EL (cell line): Measurements from ENCODE around the gene CHST15.

Source experiments
- DNase-seq: peaks from one replicate; pipeline ENCODE4 v3.0.0-alpha.2; 2016

CHST15 gene

GRCh38 chr10:124025152-124025551 lies 68.2 kb downstream of the CHST15 start:
- DNase-seq: no peak

- DNase-seq: no peak
These were observed 71.3 kb downstream of the CHST15 start for GRCh38 chr10:124022066-124022465.

DNA sequence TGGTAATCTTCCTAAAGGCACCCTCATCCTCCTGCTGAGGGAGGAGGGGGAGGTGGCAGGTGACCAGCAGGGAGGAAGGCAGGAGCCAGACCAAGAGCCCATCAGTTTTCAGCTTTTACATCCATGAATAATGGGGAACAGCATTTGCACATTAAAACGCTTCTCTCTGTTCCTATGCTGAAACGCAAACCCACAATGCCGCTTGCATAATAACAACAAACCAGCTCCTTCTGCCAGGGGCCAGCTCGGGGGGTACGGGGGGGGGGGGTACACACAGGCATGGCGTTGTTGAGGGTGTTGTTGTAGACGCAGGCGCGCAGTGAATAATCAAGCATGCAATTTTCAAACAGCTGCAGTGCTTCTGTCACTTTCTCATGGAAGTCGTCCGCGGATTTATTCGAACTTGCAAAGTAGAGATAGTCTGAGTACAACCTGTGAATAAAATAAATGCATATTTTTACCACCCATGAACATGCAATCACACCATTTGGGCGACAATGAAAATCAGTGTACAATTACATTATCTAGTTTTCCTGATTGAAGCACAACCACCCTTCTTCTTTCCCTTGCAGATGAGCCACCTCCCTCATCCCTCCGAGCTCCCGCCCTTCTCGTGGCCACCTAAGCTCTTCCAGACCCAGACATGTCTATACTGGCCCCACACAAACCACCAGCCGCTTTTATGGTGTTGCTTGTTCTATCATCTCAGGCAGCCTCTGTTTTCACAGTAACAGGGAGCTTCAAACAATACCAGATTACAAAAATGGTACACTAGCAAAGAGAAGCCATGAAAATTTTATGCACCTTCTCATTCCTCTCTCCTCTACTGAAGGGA lies 72.2 kb downstream of the CHST15 start:
- no peak for DNase-seq

DNA sequence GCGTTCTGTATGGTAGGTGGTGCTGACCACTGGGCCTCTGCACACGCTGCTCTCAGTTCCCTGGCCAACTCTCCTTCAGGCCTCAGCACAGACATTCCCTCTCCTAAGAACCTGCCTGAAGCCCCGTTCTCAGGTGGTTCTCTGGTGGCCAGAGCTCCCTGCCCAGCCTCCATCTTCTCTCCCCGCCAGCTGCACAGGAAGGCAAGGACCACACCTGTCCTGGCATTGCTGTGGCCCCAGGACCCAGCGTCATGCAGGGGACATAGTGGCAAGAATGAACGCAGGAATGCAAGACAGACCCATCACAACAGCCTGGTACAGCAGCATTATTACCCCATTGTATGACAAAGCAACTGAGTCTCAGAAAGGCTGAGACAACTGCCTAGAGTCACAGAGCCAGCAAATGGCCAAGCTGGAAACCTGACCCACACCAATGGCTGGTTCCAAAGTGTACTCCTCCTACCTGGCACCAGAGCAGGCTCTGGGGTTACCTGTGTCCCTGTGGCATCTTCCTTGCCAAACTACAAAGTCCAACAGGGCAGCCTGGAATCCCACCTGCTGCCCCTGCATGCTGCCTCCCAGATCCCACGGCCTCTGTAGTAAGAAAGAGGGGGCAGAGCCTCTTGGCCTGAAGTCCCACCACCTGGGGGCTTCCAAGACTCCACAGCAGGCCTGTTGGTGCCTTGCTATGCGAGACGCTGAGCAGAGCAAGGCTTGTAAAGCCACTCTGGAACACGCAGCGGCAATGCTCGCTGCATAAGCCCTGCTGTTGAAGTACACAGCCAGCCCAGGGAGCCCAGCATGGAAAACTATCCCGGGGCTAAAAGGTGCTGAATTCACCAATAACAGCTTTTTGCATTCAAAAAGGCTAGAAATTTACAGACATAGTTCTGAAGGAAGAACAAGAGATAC lies 73.3 kb downstream of the CHST15 start:
- no peak for DNase-seq

- no peak for DNase-seq
These were observed 74.4 kb downstream of the CHST15 start for GRCh38 chr10:124018886-124019525.

- no peak for DNase-seq
These were observed 75.7 kb downstream of the CHST15 start for GRCh38 chr10:124017729-124018128.

GRCh38 chr10:124016804-124017375 lies 76.5 kb downstream of the CHST15 start:
- DNase-seq: no peak

DNA sequence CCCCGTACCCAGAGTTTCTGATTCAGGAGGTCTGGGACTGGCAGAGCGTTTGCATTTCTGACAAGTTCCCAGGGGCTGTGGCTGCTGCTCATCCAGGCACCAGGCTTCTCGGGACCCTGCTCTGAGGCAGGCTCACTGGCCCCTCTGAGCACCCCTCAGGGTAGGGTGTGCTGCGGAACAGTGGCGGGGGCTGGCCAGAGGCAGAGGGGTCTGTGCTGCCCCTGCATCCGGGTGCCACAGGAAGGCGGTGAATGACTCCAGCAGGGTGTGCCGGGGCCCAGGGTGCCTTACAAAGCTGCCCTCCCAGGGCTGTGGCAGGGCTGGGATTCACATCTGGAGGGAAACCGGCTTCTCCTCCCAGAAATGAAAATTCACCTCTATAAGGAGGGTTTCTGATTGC lies 77.4 kb downstream of the CHST15 start:
- no peak for DNase-seq

DNA sequence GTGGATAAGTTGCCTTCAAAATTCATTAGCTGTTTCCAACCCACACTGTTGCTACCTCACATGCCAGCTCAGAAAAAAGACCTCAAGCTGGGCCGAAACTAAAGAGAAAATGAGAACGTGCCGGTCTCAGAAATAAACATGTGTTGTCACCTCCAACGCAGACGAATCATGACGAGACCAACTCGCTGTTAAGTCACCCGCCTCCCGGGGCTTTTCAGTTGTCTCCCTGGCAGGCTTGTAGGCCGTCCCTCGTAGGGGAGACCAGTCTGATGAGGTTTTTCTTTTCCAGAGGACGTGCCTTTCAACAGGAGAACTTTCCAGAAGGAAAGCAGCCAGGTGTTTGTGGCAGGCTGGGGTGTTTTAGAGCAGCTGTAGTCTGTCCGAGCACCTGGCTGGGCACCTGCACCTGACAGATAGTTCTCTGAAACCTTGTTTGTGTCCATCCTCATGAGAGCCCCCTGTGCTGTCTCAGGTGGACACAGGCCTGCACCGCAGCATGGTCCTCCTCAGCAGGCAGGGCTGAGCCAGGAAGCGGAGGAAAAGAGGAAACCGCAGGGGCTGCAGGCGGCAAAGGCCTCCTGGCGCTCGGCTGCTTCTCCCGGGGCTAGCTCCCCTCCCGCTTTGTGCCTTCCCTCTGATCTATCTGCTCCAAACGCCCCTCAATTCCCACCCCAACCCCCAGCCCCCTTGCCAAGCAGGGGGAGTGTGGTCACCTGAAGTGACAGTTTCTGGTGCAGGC lies 78.8 kb downstream of the CHST15 start:
- DNase-seq: no peak

GRCh38 chr10:124013916-124014315 lies 79.5 kb downstream of the CHST15 start:
- DNase-seq: no peak

- no peak for DNase-seq
These were observed 80.4 kb downstream of the CHST15 start for GRCh38 chr10:124012991-124013390.

GRCh38 chr10:124012583-124012982 lies 80.8 kb downstream of the CHST15 start:
- no peak for DNase-seq

- DNase-seq: no peak
These were observed 81.3 kb downstream of the CHST15 start for GRCh38 chr10:124012066-124012465.

- no peak for DNase-seq
These were observed 81.9 kb downstream of the CHST15 start for GRCh38 chr10:124011464-124011863.

DNA sequence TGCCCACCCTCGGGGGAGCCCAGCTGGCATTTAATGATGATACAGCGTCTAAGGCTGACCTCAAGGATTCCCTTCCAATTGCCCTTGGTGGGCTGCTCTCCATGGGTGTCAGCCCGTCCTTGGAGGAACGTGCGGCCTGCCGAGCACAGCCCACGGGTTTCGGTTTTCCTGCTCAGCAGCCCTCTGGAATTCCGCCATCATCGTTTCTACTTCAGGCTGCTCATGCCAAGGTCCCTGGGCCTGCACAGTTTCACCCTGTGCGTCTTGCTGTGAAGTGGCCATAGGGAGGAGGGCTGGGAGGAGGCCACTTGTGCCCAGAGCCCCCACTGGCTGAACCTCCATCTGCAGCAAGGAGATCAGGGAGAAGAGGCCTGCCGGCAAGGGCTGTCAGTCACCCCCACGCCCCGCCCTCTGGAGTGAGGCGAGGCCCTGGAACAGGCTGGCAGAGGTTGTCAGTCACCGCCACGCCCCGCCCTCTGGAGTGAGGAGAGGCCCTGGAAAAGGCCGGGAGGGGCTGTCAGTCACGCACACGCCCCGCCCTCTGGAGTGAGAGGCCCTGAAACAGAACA lies 82.8 kb downstream of the CHST15 start:
- DNase-seq: no peak

DNA sequence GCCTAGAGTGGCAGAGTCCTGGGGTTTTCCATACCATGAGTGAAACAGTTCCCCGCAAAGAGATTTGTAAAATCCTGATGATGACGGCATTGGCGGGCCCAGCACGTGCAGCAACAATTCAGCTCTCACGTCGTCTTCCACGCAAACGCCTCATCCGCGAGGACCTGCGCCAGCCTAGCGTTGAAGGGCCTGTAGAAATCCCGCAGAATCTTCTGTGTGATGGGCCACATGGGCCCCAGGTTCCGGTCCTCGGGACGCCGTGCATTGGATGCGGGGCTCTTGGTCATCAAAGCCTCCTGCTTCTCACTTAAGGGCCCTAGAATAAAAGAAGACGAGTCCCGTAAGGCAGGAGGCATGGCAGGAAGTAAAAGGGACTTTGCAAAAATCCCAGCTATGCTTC lies 83.4 kb downstream of the CHST15 start:
- DNase-seq: no peak

GRCh38 chr10:124009231-124010015 lies 84.0 kb downstream of the CHST15 start:
- DNase-seq: no peak

GRCh38 chr10:124008681-124009080 lies 84.7 kb downstream of the CHST15 start:
- no peak for DNase-seq

GRCh38 chr10:124008187-124008586 lies 85.2 kb downstream of the CHST15 start:
- DNase-seq: no peak

DNA sequence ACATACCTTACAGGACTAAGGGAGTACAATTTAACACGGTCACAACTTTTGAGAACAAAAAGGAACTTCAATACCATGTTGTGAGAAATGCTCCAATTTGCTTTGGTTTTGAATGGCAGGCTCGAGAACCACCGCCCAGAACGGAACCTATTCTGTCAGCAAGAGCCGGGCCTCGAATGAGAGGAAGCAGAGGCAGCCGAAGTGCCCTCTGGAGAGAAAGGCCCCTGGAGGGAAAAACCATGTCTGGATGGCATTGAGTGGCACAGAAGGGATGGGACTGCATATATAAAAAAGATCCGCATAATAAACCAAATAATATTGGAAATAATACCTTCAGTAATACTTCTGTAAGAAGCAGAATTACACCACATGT lies 85.6 kb downstream of the CHST15 start:
- DNase-seq: no peak

DNA sequence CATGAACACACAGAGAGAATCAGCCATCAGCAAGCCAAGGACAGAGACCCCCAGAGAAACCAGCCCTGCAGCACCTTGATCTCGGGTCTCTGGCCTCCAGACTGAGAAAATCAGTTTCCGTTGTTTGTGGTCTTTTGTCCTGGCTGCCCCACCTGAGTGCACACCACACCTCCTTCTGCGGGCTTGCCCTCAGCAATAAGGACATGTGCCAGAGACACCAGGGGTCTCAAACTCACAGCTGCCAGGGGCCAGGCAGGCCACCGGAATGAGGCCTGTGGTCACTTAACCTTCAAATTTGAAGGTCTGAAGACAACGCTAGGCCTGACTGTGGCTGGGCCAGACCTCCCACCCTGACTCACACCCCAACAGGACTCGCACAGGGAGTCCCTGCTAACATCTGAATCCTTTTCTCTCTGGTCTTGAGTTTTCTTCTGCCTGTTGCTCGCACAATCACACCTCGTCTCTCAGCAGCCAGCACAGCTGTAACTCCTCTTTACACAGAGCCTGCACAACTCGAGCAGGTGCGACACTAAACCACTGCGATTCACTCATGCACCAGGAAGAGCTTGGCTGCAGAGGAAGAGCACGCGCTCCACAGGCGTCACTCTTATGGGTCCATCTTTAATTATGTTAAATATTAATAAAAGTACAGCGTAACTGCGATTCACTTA lies 86.2 kb downstream of the CHST15 start:
- no peak for DNase-seq
